A549 (cell line): ENCODE data around the gene OTOG. TPM values are rescaled to one million over a fixed set of nuclear protein-coding genes. Genes with fewer than 3 reads are reported as not detected.
A peak's percentile ranks its signal among the peaks of the same experiment; 100 is the strongest.

Source experiments
- ATAC-seq, 2 experiments: fragments of 200-7000 bp in 1 of 2; fragments of >200 bp in 1 of 2; cut with Nextera tagmentation in 1 of 2; cut with Tn5 transposase in 1 of 2; 3 replicates each; pipeline versions ENCODE4 v1.8.0 to v1.9.1; 2018 to 2020; ENCODE audit warnings: mild to moderate bottlenecking in 1 of 2, moderate library complexity in 1 of 2
- CTCF ChIA-PET: fragments of 300-600 bp; sonication (Branson Sonifier 250); formaldehyde crosslinking; extraction: SDS; loops from one replicate; lab custom pipeline; 2021; ENCODE audit warnings: antibody characterized with exemption, inconsistent platforms; lab: Yijun Ruan, JAX
- POLR2A ChIA-PET: fragments of 350-600 bp; formaldehyde crosslinking; extraction: SDS; loops from one replicate; lab custom pipeline; 2021; ENCODE audit warnings: antibody characterized with exemption, inconsistent platforms; lab: Yijun Ruan, JAX
- DNase-seq, 2 experiments: peaks; one replicate each; pipeline versions ENCODE4 v3.0.0 to v3.0.0-alpha.2; 2011 to 2016; ENCODE audit warnings: low read depth in 1 of 2, low spot score in 1 of 2
- FAIRE-seq: peaks from 2 replicates; lab custom pipeline; 2011; peaks lifted over from hg19 to GRCh38; lab: Jason Lieb, UNC
- H3K27ac ChIP-seq, 2 experiments: fragments of >200 bp; sonication (Bioruptor Twin); formaldehyde crosslinking; 3 replicates each; pipeline ENCODE4 v1.5.1; 2016 to 2017
- H3K4me1 ChIP-seq: fragments of >200 bp; sonication (Bioruptor Twin); formaldehyde crosslinking; 3 replicates; pipeline ENCODE4 v1.6.1; 2016
- H3K4me2 ChIP-seq: fragments of >200 bp; sonication (Bioruptor Twin); formaldehyde crosslinking; 3 replicates; pipeline ENCODE4 v1.6.1; 2016
- H3K4me3 ChIP-seq: fragments of >200 bp; sonication (Bioruptor Twin); formaldehyde crosslinking; 3 replicates; pipeline ENCODE4 v1.5.1; 2016
- H3K9me3 ChIP-seq: fragments of >200 bp; sonication (Bioruptor Twin); formaldehyde crosslinking; 3 replicates; pipeline ENCODE4 v1.6.1; 2016
- BHLHE40 ChIP-seq: IDR thresholded peaks from 2 replicates; pipeline ENCODE4 v1.6.1; 2012; ENCODE audit warnings: low read depth, low read length, inconsistent platforms
- E2F6 ChIP-seq: IDR thresholded peaks from 2 replicates; pipeline ENCODE4 v1.6.1; 2012; ENCODE audit warnings: low read depth, borderline replicate concordance
- EHF ChIP-seq: fragments of 250-450 bp; sonication (Bioruptor Pico); IDR thresholded peaks from 2 replicates; pipeline ENCODE4 v1.5.0; 2020; ENCODE audit warnings: mild to moderate bottlenecking
- EHMT2 ChIP-seq: fragments of 200-600 bp; sonication (generic); IDR thresholded peaks from 2 replicates; pipeline ENCODE4 v1.6.1; 2016; ENCODE audit warnings: antibody characterized with exemption, low read depth, mild to moderate bottlenecking, moderate library complexity
- EP300 ChIP-seq, 2 experiments: fragments of >200 bp; sonication (Bioruptor Twin); formaldehyde crosslinking; IDR thresholded peaks; 2 replicates in 1 of 2; 3 replicates in 1 of 2; pipeline ENCODE4 v1.6.1; 2016 to 2017
- ESRRA ChIP-seq: fragments of 150-350 bp; IDR thresholded peaks from 2 replicates; pipeline ENCODE4 v1.6.1; 2014; ENCODE audit warnings: mild to moderate bottlenecking, low read length, borderline replicate concordance
- FOSL2 ChIP-seq, 2 experiments: fragments of 450-650 bp in 1 of 2; fragments of >200 bp in 1 of 2; sonication (Bioruptor Twin) in 1 of 2; formaldehyde crosslinking; IDR thresholded peaks; 2 replicates each; pipeline versions ENCODE4 v1.5.0 to v1.6.1; 2016 to 2020; ENCODE audit warnings: mild to moderate bottlenecking in 1 of 2, moderate library complexity in 1 of 2
- FOXS1 ChIP-seq: fragments of 250-450 bp; sonication (Bioruptor Pico); IDR thresholded peaks from 2 replicates; pipeline ENCODE4 v1.5.0; 2020; ENCODE audit warnings: mild to moderate bottlenecking, moderate library complexity
- GATA3 ChIP-seq: IDR thresholded peaks from 2 replicates; pipeline ENCODE4 v1.6.1; 2012; ENCODE audit warnings: borderline replicate concordance
- HES2 ChIP-seq: fragments of >200 bp; sonication (Bioruptor Twin); formaldehyde crosslinking; IDR thresholded peaks from 2 replicates; pipeline ENCODE4 v1.6.1; 2016
- HEYL ChIP-seq: fragments of 250-450 bp; sonication (Bioruptor Pico); IDR thresholded peaks from 2 replicates; pipeline ENCODE4 v1.8.0; 2021; ENCODE audit warnings: mild to moderate bottlenecking, moderate library complexity
- HOXB5 ChIP-seq: fragments of 250-450 bp; sonication (Bioruptor Pico); IDR thresholded peaks from 2 replicates; pipeline ENCODE4 v1.5.0; 2020; ENCODE audit warnings: mild to moderate bottlenecking, moderate library complexity
- KDM1A ChIP-seq: fragments of 200-600 bp; sonication (generic); IDR thresholded peaks from 2 replicates; pipeline ENCODE4 v1.6.1; 2016; ENCODE audit warnings: low read depth, mild to moderate bottlenecking
- MAZ ChIP-seq: fragments of 150-350 bp; IDR thresholded peaks from 2 replicates; pipeline ENCODE4 v1.6.1; 2014; ENCODE audit warnings: antibody characterized with exemption, low read depth, low read length, borderline replicate concordance
- MYC ChIP-seq: IDR thresholded peaks from 2 replicates; pipeline ENCODE4 v1.6.1; 2012; ENCODE audit warnings: mild to moderate bottlenecking, inconsistent platforms, low read length, improper control_type of control experiment, borderline replicate concordance
- PHF8 ChIP-seq: fragments of 200-600 bp; sonication (generic); IDR thresholded peaks from 2 replicates; pipeline ENCODE4 v1.6.1; 2016; ENCODE audit warnings: low read depth, mild to moderate bottlenecking, antibody characterized with exemption, moderate library complexity, borderline replicate concordance
- RAD21 ChIP-seq, 2 experiments: fragments of >200 bp in 1 of 2; sonication (Bioruptor Twin) in 1 of 2; formaldehyde crosslinking in 1 of 2; IDR thresholded peaks in 1 of 2; conservative IDR thresholded peaks in 1 of 2; 2 replicates in 1 of 2; 3 replicates in 1 of 2; pipeline ENCODE4 v1.6.1; 2012 to 2018; ENCODE audit warnings: inconsistent platforms in 1 of 2
- RARB ChIP-seq: fragments of 250-450 bp; sonication (Bioruptor Pico); IDR thresholded peaks from 2 replicates; pipeline ENCODE4 v1.8.0; 2021; ENCODE audit warnings: mild to moderate bottlenecking, moderate library complexity
- REST ChIP-seq: fragments of 200-600 bp; sonication (generic); IDR thresholded peaks from 2 replicates; pipeline ENCODE4 v1.6.1; 2016; ENCODE audit warnings: antibody characterized with exemption, mild to moderate bottlenecking, moderate library complexity
- RNF2 ChIP-seq: fragments of 200-600 bp; sonication (generic); IDR thresholded peaks from 2 replicates; pipeline ENCODE4 v1.6.1; 2016; ENCODE audit warnings: low read depth, mild to moderate bottlenecking, antibody characterized with exemption, moderate library complexity, borderline replicate concordance
- SMC3 ChIP-seq: fragments of >200 bp; sonication (Bioruptor Twin); formaldehyde crosslinking; IDR thresholded peaks from 3 replicates; pipeline ENCODE4 v1.6.1; 2018; ENCODE audit warnings: inconsistent platforms
- SREBF2 ChIP-seq: fragments of 450-650 bp; IDR thresholded peaks from 2 replicates; pipeline ENCODE4 v1.6.1; 2014; ENCODE audit warnings: mild to moderate bottlenecking, moderate library complexity
- TFCP2L1 ChIP-seq: fragments of 250-450 bp; sonication (Bioruptor Pico); IDR thresholded peaks from 2 replicates; pipeline ENCODE4 v1.5.0; 2021; ENCODE audit warnings: mild to moderate bottlenecking
- ZFP36 ChIP-seq: fragments of 450-650 bp; IDR thresholded peaks from 2 replicates; pipeline ENCODE4 v1.6.1; 2014; ENCODE audit warnings: borderline replicate concordance; ENCODE audit not compliant: partially characterized antibody
- ZNF302 ChIP-seq: fragments of 250-450 bp; sonication (Bioruptor Pico); IDR thresholded peaks from 2 replicates; pipeline ENCODE4 v1.9.0; 2021; ENCODE audit warnings: inconsistent platforms, mild to moderate bottlenecking, moderate library complexity
- ZSCAN20 ChIP-seq: fragments of 250-450 bp; sonication (Bioruptor Pico); IDR thresholded peaks from 2 replicates; pipeline ENCODE4 v1.8.0; 2022; ENCODE audit warnings: mild to moderate bottlenecking, moderate library complexity
- WGBS: methylation state at CpG from one replicate; pipeline ENCODE4 v1.1.6; 2017; ENCODE audit errors: missing lambda C conversion rate; 5-methylcytosine and 5-hydroxymethylcytosine counted together
- polyA plus RNA-seq, 4 experiments: library from polyadenylated mRNA; depleted of rRNA in 3 of 4; stranded (reverse); fragments of >200 nt; fragmentation: RNase III in 1 of 4; extraction: RNeasy Plus Mini Kit Qiagen cat#74134 plus additional on column Dnase treatment in 1 of 4; gene quantifications; 2 replicates in 3 of 4; 3 replicates in 1 of 4; pipeline ENCODE4 v1.2.3, GENCODE V29; 2011 to 2017
- TF ChIP-seq, protein P1 (sequence below): fragments of 250-450 bp; sonication (Bioruptor Pico); IDR thresholded peaks from 2 replicates; pipeline ENCODE4 v1.5.0; 2020; ENCODE audit warnings: low read depth, mild to moderate bottlenecking, moderate library complexity
- TF ChIP-seq, protein P2 (sequence below): fragments of >200 bp; sonication (Bioruptor Twin); formaldehyde crosslinking; IDR thresholded peaks from 3 replicates; pipeline ENCODE4 v1.5.1; 2016

Gene OTOG
- polyA plus RNA-seq, 2 of the 4 experiments (the other 2 are of a cell fraction) = not detected

DNA sequence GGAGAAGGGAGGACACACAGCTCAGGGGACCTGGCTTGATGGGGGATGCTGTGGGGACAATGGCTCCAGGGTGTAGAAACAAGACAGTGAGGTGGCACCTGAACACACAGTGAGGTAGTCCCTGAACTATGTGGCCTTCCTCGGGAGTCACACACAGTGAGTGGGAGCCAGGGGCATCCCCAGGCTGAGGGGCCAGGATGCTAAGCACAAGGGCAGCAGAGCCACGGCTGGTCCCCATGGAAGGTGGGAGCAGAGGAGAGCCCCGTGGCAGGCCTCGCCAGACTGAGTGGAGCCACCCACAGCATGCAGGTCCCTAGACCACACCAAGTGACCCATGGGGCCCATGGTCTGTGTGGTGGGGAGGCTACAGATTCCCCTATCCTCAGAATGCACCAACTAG, 44.4 kb upstream of the OTOG start:
- DNase-seq (no peak), FAIRE-seq (no peak), ATAC-seq (no peak)
- Histone ChIP-seq H3K27ac (no peak overlapping the region), H3K4me2 (no peak overlapping the region), H3K4me3 (no peak overlapping the region), H3K4me1 (no peaks in the 10 kb centered on the region), H3K9me3 (no peaks in the 10 kb centered on the region)
- 50% methylated on average over 2 of the region's 4 CpGs for WGBS
- ChIA-PET CTCF (interaction anchor here (0.6 to 45.8 kb wide), 6 partner anchors 9 to 279 kb away, joined by 3 to 1119 read pairs (median 66); partner anchors contain the start of gene KCNJ11), POLR2A (no interaction called here)
- TF ChIP-seq ESRRA (no peak), EHF (no peak), HES2 (no peak), RNF2 (no peak), KDM1A (no peak), EHMT2 (no peak), HEYL (no peak), ZFP36 (no peak), REST (no peak), SMC3 (no peak), GATA3 (no peak), RAD21 (conservative IDR thresholded peaks at IDR 0.05 in 1 of 2, IDR thresholded peaks at IDR 0.05 in 1 of 2) (no peak), SREBF2 (no peak)

GRCh38 chr11:17504330-17505107, 42.5 kb upstream of the OTOG start:
- Histone ChIP-seq H3K27ac (no peak overlapping the region), H3K4me1 (peaks cover 7% of the 10 kb centered on the region; the same call in 2 of the 3 replicates), H3K4me3 (no peak overlapping the region), H3K4me2 (no peak overlapping the region), H3K9me3 (no peaks in the 10 kb centered on the region)
- CTCF ChIA-PET = interaction anchor here (0.6 to 45.8 kb wide), 48 partner anchors 11 to 478 kb away, joined by 3 to 1119 read pairs (median 5); partner anchors contain the start of genes ABCC8, KCNJ11 and USH1C
- ATAC-seq (peak; percentile 77 to 91), DNase-seq (peak; percentile 65 to 83), FAIRE-seq (no peak)
- 36% methylated on average over 6 of the region's 9 CpGs for WGBS
- POLR2A ChIA-PET = no interaction called here
- TF ChIP-seq MYC (no peak), EP300 (IDR thresholded peaks at IDR 0.05) (no peak), PHF8 (no peak), ZSCAN20 (CRISPR knock-in tag) (no peak), ZNF302 (CRISPR knock-in tag) (no peak), HOXB5 (CRISPR knock-in tag) (no peak), GATA3 (no peak), FOSL2 (IDR thresholded peaks at IDR 0.05) (no peak), FOSL2 (CRISPR knock-in tag; IDR thresholded peaks at IDR 0.05) (no peak), EHF (no peak), BHLHE40 (no peak), RAD21 (conservative IDR thresholded peaks at IDR 0.05 in 1 of 2, IDR thresholded peaks at IDR 0.05 in 1 of 2) (peak; percentile 97 to 98), FOXS1 (no peak), E2F6 (no peak), ZFP36 (no peak), RARB (CRISPR knock-in tag) (no peak), KDM1A (no peak), HES2 (no peak), TFCP2L1 (CRISPR knock-in tag) (no peak), MAZ (no peak), SMC3 (peak; percentile 98)
- TF ChIP-seq, protein P1, sequence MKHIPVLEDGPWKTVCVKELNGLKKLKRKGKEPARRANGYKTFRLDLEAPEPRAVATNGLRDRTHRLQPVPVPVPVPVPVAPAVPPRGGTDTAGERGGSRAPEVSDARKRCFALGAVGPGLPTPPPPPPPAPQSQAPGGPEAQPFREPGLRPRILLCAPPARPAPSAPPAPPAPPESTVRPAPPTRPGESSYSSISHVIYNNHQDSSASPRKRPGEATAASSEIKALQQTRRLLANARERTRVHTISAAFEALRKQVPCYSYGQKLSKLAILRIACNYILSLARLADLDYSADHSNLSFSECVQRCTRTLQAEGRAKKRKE = no peak
- TF ChIP-seq, protein P2, sequence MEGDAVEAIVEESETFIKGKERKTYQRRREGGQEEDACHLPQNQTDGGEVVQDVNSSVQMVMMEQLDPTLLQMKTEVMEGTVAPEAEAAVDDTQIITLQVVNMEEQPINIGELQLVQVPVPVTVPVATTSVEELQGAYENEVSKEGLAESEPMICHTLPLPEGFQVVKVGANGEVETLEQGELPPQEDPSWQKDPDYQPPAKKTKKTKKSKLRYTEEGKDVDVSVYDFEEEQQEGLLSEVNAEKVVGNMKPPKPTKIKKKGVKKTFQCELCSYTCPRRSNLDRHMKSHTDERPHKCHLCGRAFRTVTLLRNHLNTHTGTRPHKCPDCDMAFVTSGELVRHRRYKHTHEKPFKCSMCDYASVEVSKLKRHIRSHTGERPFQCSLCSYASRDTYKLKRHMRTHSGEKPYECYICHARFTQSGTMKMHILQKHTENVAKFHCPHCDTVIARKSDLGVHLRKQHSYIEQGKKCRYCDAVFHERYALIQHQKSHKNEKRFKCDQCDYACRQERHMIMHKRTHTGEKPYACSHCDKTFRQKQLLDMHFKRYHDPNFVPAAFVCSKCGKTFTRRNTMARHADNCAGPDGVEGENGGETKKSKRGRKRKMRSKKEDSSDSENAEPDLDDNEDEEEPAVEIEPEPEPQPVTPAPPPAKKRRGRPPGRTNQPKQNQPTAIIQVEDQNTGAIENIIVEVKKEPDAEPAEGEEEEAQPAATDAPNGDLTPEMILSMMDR = peak; percentile 88
